ENCODE results near the gene ARL4A. TPM values are rescaled to one million over a fixed set of nuclear protein-coding genes. Genes with fewer than 3 reads are reported as not detected.

The ARL4A gene
- total and polyA plus RNA-seq, 9 of the 15 experiments (the other 6 are each of a cell fraction or from before 2014, with no cell fraction given), result 118 to 688 (median 172) TPM

GRCh38 chr7:12647364-12648219 is 39.8 kb upstream of the ARL4A start (continued):
- no peak for TF ChIP-seq MBD1 (CRISPR knock-in tag; IDR thresholded peaks at IDR 0.05)
- no peak for TF ChIP-seq PREB (CRISPR knock-in tag; IDR thresholded peaks at IDR 0.05)
- TF ChIP-seq JUND (IDR thresholded peaks at IDR 0.05; ENCODE audit: borderline replicate concordance, low read depth, low read length), result peak; percentile 95
- TF ChIP-seq JUND (tag; IDR thresholded peaks at IDR 0.05; ENCODE audit: borderline replicate concordance, low read depth, low read length), result peak; percentile 94
- TF ChIP-seq ZNF592 (IDR thresholded peaks at IDR 0.05), result peak; percentile 87
- TF ChIP-seq SMARCC2 (IDR thresholded peaks at IDR 0.05; ENCODE audit: low read depth), result peak; percentile 90
- no peak for TF ChIP-seq DEAF1 (CRISPR knock-in tag; IDR thresholded peaks at IDR 0.05)
- TF ChIP-seq ZBTB7A (IDR thresholded peaks at IDR 0.05; ENCODE audit: borderline replicate concordance, control insufficient read depth, low read depth, low read length), result no peak
